NCI-H526 treated with DMSO at 0.1 percent for 48 hours (cell line): ENCODE results near the gene TMEM161A.

Experiments used
- DNase-seq: peaks from one replicate; lab custom pipeline; 2025; lab: John Stamatoyannopoulos, UW

The TMEM161A gene

GRCh38 chr19:19096641-19097627 lies 41.3 kb downstream of the TMEM161A start:
- no peak for DNase-seq

GRCh38 chr19:19095691-19096090 lies 42.6 kb downstream of the TMEM161A start:
- no peak for DNase-seq

- DNase-seq = no peak
Observed at GRCh38 chr19:19094513-19094912, 43.8 kb downstream of the TMEM161A start.

- DNase-seq = no peak
Observed at GRCh38 chr19:19087676-19088075, 50.6 kb downstream of the TMEM161A start.

GRCh38 chr19:19083413-19084178 lies 54.7 kb downstream of the TMEM161A start:
- no peak for DNase-seq

GRCh38 chr19:19081642-19082151 lies 56.6 kb downstream of the TMEM161A start:
- no peak for DNase-seq

GRCh38 chr19:19079571-19079970 lies 58.7 kb downstream of the TMEM161A start:
- no peak for DNase-seq

GRCh38 chr19:19078801-19079200 lies 59.5 kb downstream of the TMEM161A start:
- no peak for DNase-seq

- no peak for DNase-seq
Observed at GRCh38 chr19:19077103-19077502, 61.2 kb downstream of the TMEM161A start.

- no peak for DNase-seq
Observed at GRCh38 chr19:19076476-19076875, 61.8 kb downstream of the TMEM161A start.

- no peak for DNase-seq
Observed at GRCh38 chr19:19075126-19075525, 63.2 kb downstream of the TMEM161A start.

- no peak for DNase-seq
Observed at GRCh38 chr19:19074196-19074882, 63.9 kb downstream of the TMEM161A start.

- DNase-seq = no peak
Observed at GRCh38 chr19:19071897-19072296, 66.4 kb downstream of the TMEM161A start.
